H1 (cell line): Measurements from ENCODE around the gene TENT5A.

Experiments
- CEBPB ChIP-seq: IDR thresholded peaks from 2 replicates; pipeline ENCODE4 v1.6.1; 2012; ENCODE audit warnings: low read depth, low read length
- CREB1 ChIP-seq: IDR thresholded peaks from 2 replicates; pipeline ENCODE4 v1.6.1; 2012; ENCODE audit warnings: inconsistent platforms
- CTCF ChIP-seq, 3 experiments: IDR thresholded peaks; 1 replicate in 2 of 3; 2 replicates in 1 of 3; pipeline versions ENCODE4 v1.5.1 to v1.6.1; 2011; ENCODE audit warnings: low read length in 3 of 3, mild to moderate bottlenecking in 3 of 3, inconsistent platforms in 2 of 3, low read depth in 1 of 3, moderate library complexity in 1 of 3; ENCODE audit not compliant: insufficient read depth in 1 of 3; ENCODE audit errors: control extremely low read depth in 1 of 3
- EP300 ChIP-seq, 2 experiments: IDR thresholded peaks; 1 replicate in 1 of 2; 2 replicates in 1 of 2; pipeline ENCODE4 v1.6.1; 2011 to 2012; ENCODE audit warnings: low read depth in 2 of 2, low read length in 2 of 2, mild to moderate bottlenecking in 2 of 2, borderline replicate concordance in 1 of 2, inconsistent platforms in 1 of 2, moderate library complexity in 1 of 2
- EZH2 ChIP-seq: fragments of 200-600 bp; sonication (generic); IDR thresholded peaks from 2 replicates; pipeline ENCODE4 v1.7.1; 2012; ENCODE audit warnings: low read depth, mild to moderate bottlenecking, moderate library complexity, low read length, inconsistent platforms; ENCODE audit not compliant: severe bottlenecking
- GABPA ChIP-seq: IDR thresholded peaks from 2 replicates; pipeline ENCODE4 v1.6.1; 2011; ENCODE audit warnings: mild to moderate bottlenecking, low read length, moderate library complexity, borderline replicate concordance; ENCODE audit not compliant: insufficient read depth
- JUN ChIP-seq: IDR thresholded peaks from 2 replicates; pipeline ENCODE4 v1.6.1; 2011; ENCODE audit warnings: low read depth, mild to moderate bottlenecking, improper control_type of control experiment, low read length
- MAFK ChIP-seq: IDR thresholded peaks from 2 replicates; pipeline ENCODE4 v1.6.1; 2012; ENCODE audit warnings: low read depth, mild to moderate bottlenecking, improper control_type of control experiment, low read length
- POLR2AphosphoS5 ChIP-seq: IDR thresholded peaks from 2 replicates; pipeline ENCODE4 v1.6.1; 2011; ENCODE audit warnings: low read depth, low read length
- RAD21 ChIP-seq, 2 experiments: IDR thresholded peaks in 1 of 2; conservative IDR thresholded peaks in 1 of 2; 2 replicates each; pipeline ENCODE4 v1.6.1; 2011; ENCODE audit warnings: low read depth in 2 of 2, low read length in 2 of 2, improper control_type of control experiment in 1 of 2, inconsistent platforms in 1 of 2, mild to moderate bottlenecking in 1 of 2, moderate library complexity in 1 of 2
- TAF1 ChIP-seq: IDR thresholded peaks from 2 replicates; pipeline ENCODE4 v1.6.1; 2011; ENCODE audit warnings: mild to moderate bottlenecking, low read depth, low read length

DNA sequence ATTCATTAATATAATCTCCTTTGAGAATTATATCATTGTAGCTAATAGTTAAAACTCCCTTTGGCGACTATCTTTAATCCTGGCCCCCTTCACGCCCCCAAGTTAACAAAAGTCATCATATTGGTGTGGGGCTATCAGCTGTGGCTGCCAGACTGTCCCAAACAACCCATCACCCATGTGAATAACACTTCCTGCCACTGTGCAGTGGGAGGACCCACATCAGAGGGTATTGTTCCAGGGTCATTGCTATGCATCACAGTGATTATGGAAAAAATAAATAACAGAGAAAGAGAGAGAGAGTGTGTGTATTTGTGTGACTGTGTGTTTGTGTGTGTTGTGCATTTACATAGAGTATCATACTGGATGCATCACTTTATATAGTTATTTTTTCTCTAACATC is 39.3 kb upstream of the TENT5A start:
- TF ChIP-seq CTCF (IDR thresholded peaks at IDR 0.05; ENCODE audit: control extremely low read depth in 1 of 3, insufficient read depth in 1 of 3, low read depth in 1 of 3, low read length in 3 of 3) (no peak), POLR2AphosphoS5 (no peak), MAFK (no peak), CREB1 (no peak), GABPA (no peak), RAD21 (IDR thresholded peaks at IDR 0.05 in 1 of 2, conservative IDR thresholded peaks at IDR 0.05 in 1 of 2; ENCODE audit: low read depth in 2 of 2, low read length in 2 of 2) (no peak), CEBPB (no peak), EZH2 (no peak), EP300 (IDR thresholded peaks at IDR 0.05; ENCODE audit: borderline replicate concordance in 1 of 2, low read depth in 2 of 2, low read length in 2 of 2) (no peak), TAF1 (no peak), JUN (no peak)
